Purkinje cell (primary cell): ENCODE results near the gene SHB. TPM values are rescaled to one million over a fixed set of nuclear protein-coding genes. Genes with fewer than 3 reads are reported as not detected.

Source experiments
- polyA plus RNA-seq: library from polyadenylated mRNA; unstranded; fragments of >200 nt; fragmentation: Nextera tagmentation; gene quantifications from 2 replicates; pipeline ENCODE4 v1.2.1, GENCODE V29; 2014

SHB gene, protein sequence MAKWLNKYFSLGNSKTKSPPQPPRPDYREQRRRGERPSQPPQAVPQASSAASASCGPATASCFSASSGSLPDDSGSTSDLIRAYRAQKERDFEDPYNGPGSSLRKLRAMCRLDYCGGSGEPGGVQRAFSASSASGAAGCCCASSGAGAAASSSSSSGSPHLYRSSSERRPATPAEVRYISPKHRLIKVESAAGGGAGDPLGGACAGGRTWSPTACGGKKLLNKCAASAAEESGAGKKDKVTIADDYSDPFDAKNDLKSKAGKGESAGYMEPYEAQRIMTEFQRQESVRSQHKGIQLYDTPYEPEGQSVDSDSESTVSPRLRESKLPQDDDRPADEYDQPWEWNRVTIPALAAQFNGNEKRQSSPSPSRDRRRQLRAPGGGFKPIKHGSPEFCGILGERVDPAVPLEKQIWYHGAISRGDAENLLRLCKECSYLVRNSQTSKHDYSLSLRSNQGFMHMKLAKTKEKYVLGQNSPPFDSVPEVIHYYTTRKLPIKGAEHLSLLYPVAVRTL
- 0.14 and 1.1 TPM in 2 replicates for polyA plus RNA-seq

DNA sequence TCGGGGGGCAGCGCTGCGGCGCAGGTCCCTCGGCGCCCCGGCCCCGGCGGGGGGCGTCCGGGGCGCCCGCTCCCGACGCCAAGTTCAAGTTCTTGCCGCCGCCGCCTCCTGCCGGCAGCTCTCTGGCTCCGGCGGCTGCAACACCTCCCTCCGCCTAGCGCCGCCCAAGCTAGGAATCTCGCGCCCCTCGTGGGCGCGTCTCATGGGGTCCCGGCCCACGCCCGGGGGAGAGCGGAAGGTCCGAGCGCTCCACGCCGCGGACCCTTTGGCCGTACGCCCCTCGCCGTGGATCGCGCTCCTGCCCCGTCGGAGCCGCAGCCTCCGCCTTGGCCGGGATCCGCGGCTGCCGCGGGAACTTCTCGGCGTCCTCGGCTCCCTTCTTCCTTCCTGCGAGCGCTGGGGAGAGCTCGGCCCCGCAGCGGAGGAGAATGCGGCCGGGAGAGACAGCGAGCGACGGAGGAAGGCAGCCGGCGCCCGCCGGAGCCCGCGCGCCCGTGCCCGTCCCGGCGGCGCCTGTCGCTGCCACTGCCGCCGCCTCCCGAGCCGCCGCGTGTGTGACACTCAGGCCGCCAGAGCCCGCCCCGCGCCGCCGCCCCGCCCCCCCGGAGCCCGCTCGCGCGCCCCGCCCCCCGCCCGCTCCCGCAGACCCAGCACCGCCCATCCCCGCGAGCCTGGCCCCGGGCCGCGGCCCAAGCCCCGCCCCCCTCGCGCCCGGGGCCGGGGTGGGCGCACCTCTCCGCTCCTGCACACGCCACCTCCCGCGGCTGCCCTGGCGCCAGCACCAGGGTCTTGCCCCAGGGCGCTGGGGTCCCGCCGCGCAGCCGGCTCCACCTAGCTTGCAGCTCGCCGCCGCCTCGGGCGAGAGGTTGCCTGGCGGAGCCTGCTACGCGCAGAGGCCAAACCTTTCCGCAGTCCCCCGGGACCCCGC lies at the start of gene SHB:
SHB (minus strand) TSS at position 527 of the 928 bp plus-strand sequence. CDS start 582 bp downstream, outside the sequence.

DNA sequence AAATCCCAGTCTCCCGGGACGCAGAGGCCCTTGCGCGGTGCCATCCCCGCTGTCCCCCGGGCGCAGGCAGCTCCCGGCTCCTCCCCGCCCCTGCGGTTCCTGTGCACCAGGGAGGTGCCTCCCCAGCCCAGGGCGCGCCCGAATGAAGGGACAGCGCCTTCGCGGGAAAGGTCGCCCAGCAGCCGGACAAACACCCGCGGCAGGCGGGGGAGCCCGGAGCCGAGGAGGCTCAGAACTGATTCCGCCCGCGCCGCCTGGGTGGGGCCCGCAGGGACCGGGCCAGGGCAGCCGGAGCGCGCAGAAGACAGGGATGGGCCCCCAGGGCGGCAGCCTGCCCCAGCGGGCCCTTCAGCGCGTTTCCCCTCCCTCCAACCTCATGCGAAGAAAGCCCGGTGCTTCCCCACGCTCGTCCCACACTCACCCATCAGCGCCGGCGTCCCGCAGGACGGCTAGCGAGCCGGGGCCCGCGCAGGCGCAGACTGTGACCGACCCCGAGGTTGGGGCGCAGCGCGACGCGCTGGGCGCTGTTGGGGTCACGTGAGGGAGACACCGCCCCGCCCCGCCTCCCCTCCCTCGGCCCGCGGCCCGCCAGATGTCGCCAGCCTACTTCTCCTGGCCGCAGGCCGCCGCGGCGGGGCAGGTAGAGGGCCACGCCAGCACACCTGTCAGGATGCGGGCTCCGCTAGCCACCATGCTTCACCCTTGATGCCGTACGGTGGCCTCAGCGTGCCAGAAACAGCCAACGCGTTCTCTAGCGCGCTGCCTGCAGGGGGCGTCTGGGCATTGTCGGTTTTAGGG lies 165.2 kb downstream of the SHB start, which contains the start of gene SLC25A51:
SLC25A51 (minus strand) TSS at position 481 of the 798 bp plus-strand sequence. CDS start 15,577 bp downstream, outside the sequence.

Other genes starting within 250 kb of the SHB start
- gene SLC25A51, start 165.1 kb downstream of the SHB start, polyA plus RNA-seq = 6.2 and 10.0 TPM in 2 replicates